Central memory CD8-positive, alpha-beta T cell (primary cell): ENCODE measurements around the gene MAGEB10.
"Not testable (repeated sequence)": the region's sequence is repeated elsewhere in the genome, so short reads cannot be mapped to it uniquely, and the experiment has no call there.

Experiments used
- ATAC-seq: fragments of 150-1000 bp; cut with Tn5 transposase; replicated peaks from 2 replicates; pipeline ENCODE4 v1.10.0; 2022; ENCODE audit warnings: mild to moderate bottlenecking, moderate FRiP score, moderate number of reproducible peaks; ENCODE audit not compliant: poor library complexity, severe bottlenecking; ENCODE audit errors: extremely low read depth
- DNase-seq, 2 donors: peaks; one replicate each; pipeline ENCODE4 v3.0.0; 2021; ENCODE audit warnings: low spot score in 2 of 2
- H3K27ac Mint-ChIP-seq: one replicate; pipeline ENCODE4 v1.8.0; 2022; ENCODE audit warnings: low read depth, mild to moderate bottlenecking, moderate library complexity, mixed read lengths
- H3K27me3 Mint-ChIP-seq: one replicate; pipeline ENCODE4 v1.8.0; 2022; ENCODE audit warnings: mixed read lengths
- H3K36me3 Mint-ChIP-seq: one replicate; pipeline ENCODE4 v1.8.0; 2022; ENCODE audit warnings: mild to moderate bottlenecking, moderate library complexity, mixed read lengths; ENCODE audit not compliant: insufficient read depth
- H3K4me1 Mint-ChIP-seq: one replicate; pipeline ENCODE4 v1.8.0; 2022; ENCODE audit warnings: mixed read lengths
- H3K4me3 Mint-ChIP-seq: one replicate; pipeline ENCODE4 v1.8.0; 2022; ENCODE audit warnings: mild to moderate bottlenecking, moderate library complexity, mixed read lengths
- H3K9me3 Mint-ChIP-seq: one replicate; pipeline ENCODE4 v1.8.0; 2022; ENCODE audit warnings: mixed read lengths

MAGEB10 gene, protein sequence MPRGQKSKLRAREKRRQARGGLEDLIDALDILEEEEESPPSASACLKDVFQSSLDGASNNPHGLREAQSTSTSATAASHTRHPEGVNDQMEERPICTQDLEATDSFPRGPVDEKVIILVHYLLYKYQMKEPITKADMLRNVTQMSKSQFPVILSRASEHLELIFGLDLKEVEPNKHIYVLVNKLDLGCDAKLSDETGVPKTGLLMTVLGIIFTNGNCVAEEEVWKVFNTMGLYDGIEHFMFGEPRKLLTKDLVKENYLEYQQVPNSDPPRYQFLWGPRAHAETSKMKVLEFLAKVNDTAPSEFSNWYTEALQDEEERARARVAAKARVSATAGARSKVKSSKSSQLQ

GRCh38 chrX:27807690-27808089, at the start of gene MAGEB10:
Gene MAGEB10, plus strand, starts transcription at chrX:27807990. Its CDS starts 13,317 bp downstream, at chrX:27821307.
- ATAC-seq (no peak), DNase-seq (no peak)
- Mint-ChIP-seq H3K36me3 (no peaks in the 10 kb centered on the region), H3K4me3 (no peak within 1 kb of the TSS), H3K27ac (no peak within 1 kb of the TSS), H3K9me3 (peaks cover 8% of the 10 kb centered on the region), H3K27me3 (no peaks in the 10 kb centered on the region), H3K4me1 (no peaks in the 10 kb centered on the region)

GRCh38 chrX:27765718-27766117, 42.1 kb upstream of the MAGEB10 start:
- peaks cover 8% of the 10 kb centered on the region for H3K9me3 Mint-ChIP-seq
- no peaks in the 10 kb centered on the region for H3K36me3 Mint-ChIP-seq
- H3K4me1 Mint-ChIP-seq: no peaks in the 10 kb centered on the region

DNA sequence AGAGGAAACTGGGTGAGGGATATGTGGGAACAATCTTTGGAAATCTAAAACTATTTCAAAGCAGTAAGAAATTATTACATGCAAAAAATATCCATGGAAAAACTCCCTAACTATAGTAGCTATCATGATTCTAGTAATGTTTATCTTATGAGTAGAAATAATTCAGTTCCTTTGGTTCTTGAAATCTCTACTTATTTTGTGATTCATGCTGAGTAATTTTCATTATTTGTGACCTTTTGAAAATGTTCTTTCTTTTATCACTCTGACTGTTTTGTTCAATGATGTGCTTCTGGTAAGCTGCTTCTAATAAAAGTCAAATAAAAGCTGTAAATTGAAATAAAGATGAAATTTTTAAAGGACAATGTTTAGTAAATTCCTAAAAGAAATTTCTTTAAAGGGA, 40.4 kb upstream of the MAGEB10 start:
- H3K4me1 Mint-ChIP-seq: no peaks in the 10 kb centered on the region
- no peak overlapping the region for H3K4me3 Mint-ChIP-seq
- H3K36me3 Mint-ChIP-seq: no peaks in the 10 kb centered on the region
- H3K9me3 Mint-ChIP-seq: peaks cover 15% of the 10 kb centered on the region
- no peak overlapping the region for H3K27ac Mint-ChIP-seq
- DNase-seq (no peak), ATAC-seq (no peak)
- no peaks in the 10 kb centered on the region for H3K27me3 Mint-ChIP-seq

More at GRCh38 chrX:27765718-27766117, 42.1 kb upstream of the MAGEB10 start:
- Mint-ChIP-seq H3K4me3 (no peak overlapping the region), H3K27ac (no peak overlapping the region), H3K27me3 (no peaks in the 10 kb centered on the region)
- DNase-seq (no peak), ATAC-seq (no peak)

DNA sequence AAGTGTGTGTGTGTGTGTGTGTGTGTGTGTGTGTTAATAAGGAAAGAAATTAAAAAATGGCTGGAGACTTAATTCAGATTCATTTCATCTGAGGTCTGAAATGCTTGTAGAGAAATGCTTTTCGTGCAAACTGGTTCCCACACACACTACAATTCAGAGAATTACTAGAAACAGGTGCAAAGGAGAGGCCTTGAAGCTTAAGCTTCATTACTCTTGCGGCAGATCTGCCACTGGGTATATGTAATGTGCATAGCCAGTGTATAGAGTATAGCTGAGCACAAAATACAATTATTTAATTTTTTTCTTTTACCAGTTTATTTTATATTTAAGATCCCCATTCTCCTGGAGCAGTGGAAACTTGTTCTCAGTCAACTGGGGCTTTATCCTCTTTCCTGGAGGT, 31.8 kb upstream of the MAGEB10 start:
- Mint-ChIP-seq H3K4me3 (no peak overlapping the region), H3K27ac (no peak overlapping the region), H3K9me3 (peaks cover 12% of the 10 kb centered on the region), H3K4me1 (no peaks in the 10 kb centered on the region), H3K27me3 (no peaks in the 10 kb centered on the region), H3K36me3 (no peaks in the 10 kb centered on the region)
- no peak for DNase-seq
- ATAC-seq: no peak

DNA sequence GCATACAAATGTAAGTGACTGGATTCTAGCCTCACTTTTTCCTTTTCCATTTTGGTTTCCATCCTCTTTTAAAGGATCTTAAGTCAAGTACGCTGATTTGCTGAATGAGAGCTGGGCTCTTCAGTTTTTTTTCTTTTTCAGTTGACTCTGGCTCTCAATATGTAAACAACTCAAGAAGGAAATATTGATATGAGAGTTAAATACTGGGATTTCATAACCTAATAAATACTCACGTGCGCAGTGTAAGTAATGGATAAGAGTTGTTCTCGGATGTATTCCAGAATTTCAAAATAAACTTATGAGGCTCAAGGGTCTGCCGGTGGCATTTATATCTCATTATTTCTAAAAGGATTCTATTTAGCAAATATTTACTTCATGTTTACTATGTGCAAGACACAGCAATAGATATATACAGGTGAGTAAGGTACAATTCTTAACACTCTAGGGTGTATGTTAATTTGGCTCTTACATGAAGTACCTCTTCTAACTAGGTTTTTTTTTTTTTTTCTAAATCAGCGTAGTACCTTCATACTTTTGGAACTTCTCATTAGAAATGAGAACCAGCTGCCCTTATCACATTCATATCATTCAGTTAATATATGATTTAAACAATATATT, 11.0 kb upstream of the MAGEB10 start:
- Mint-ChIP-seq H3K9me3 (no peaks in the 10 kb centered on the region), H3K4me3 (no peak overlapping the region), H3K36me3 (no peaks in the 10 kb centered on the region), H3K4me1 (no peaks in the 10 kb centered on the region), H3K27me3 (no peaks in the 10 kb centered on the region), H3K27ac (no peak overlapping the region)
- DNase-seq: no peak
- ATAC-seq: no peak

- DNase-seq (no peak), ATAC-seq (no peak)
- Mint-ChIP-seq H3K27ac (no peak overlapping the region), H3K4me1 (no peaks in the 10 kb centered on the region), H3K9me3 (no peaks in the 10 kb centered on the region), H3K4me3 (no peak overlapping the region), H3K36me3 (no peaks in the 10 kb centered on the region), H3K27me3 (no peaks in the 10 kb centered on the region)
Measured at GRCh38 chrX:27797575-27797974, 10.2 kb upstream of the MAGEB10 start.

- no peak overlapping the region for H3K4me3 Mint-ChIP-seq
- H3K27me3 Mint-ChIP-seq: no peaks in the 10 kb centered on the region
- no peak overlapping the region for H3K27ac Mint-ChIP-seq
- ATAC-seq (no peak), DNase-seq (no peak)
- H3K9me3 Mint-ChIP-seq: peaks cover 8% of the 10 kb centered on the region
- no peaks in the 10 kb centered on the region for H3K36me3 Mint-ChIP-seq
- no peaks in the 10 kb centered on the region for H3K4me1 Mint-ChIP-seq
Measured at GRCh38 chrX:27808226-27808625, 436 bp downstream of the MAGEB10 start.

DNA sequence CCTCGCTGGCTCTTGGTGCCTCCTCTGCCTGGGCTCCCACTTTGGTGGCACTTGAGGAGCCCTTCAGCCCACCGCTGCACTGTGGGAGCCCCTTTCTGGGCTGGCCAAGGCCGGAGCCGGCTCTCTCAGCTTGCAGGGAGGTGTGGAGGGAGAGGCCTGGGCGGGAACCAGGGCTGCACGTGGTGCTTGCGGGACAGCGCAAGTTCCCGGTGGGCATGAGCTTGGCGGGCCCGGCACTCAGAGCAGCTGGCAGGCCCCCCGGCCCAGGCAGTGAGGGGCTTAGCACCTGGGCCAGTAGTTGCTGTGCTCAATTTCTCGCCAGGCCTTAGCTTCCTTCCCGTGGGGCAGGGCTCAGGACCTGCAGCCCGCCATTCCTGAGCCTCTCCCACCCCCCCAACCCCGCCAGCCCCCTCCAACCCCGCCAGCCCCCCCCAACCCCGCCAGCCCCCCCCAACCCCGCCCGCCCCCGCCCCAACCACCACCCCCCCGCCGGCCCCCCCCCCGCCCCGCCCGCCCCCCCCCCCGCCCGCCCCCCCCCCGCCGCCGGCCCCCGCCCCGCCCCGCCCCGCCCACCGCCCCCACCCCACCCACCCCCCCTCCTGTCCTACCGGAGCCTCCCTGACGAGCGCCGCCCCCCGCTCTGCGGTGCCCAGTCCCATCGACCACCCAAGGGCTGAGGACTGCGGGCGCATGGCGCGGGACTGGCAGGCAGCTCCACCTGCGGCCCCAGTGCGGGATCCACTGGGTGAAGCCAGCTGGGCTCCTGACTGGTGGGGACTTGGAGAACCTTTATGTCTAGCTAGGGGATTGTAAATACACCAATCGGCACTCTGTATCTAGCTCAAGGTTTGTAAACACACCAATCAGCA, 1.4 kb downstream of the MAGEB10 start:
- H3K27ac Mint-ChIP-seq, DNase-seq, H3K36me3 Mint-ChIP-seq, H3K4me3 Mint-ChIP-seq, ATAC-seq, H3K27me3 Mint-ChIP-seq, H3K4me1 Mint-ChIP-seq, H3K9me3 Mint-ChIP-seq: not testable (repeated sequence)

- no peak for ATAC-seq
- H3K4me1 Mint-ChIP-seq: no peaks in the 10 kb centered on the region
- no peak overlapping the region for H3K4me3 Mint-ChIP-seq
- no peaks in the 10 kb centered on the region for H3K36me3 Mint-ChIP-seq
- H3K27ac Mint-ChIP-seq: no peak overlapping the region
- DNase-seq: no peak
- no peaks in the 10 kb centered on the region for H3K9me3 Mint-ChIP-seq
- no peaks in the 10 kb centered on the region for H3K27me3 Mint-ChIP-seq
Measured at GRCh38 chrX:27815209-27815608, 7.4 kb downstream of the MAGEB10 start.

GRCh38 chrX:27823812-27824211, 16.0 kb downstream of the MAGEB10 start:
- Mint-ChIP-seq H3K4me3 (no peak overlapping the region), H3K4me1 (no peaks in the 10 kb centered on the region), H3K9me3 (peaks cover 5% of the 10 kb centered on the region), H3K27me3 (no peaks in the 10 kb centered on the region), H3K27ac (no peak overlapping the region), H3K36me3 (no peaks in the 10 kb centered on the region)
- no peak for DNase-seq
- ATAC-seq: no peak

- Mint-ChIP-seq H3K9me3 (peaks cover 18% of the 10 kb centered on the region), H3K4me1 (no peaks in the 10 kb centered on the region), H3K27ac (no peak overlapping the region), H3K27me3 (no peaks in the 10 kb centered on the region), H3K36me3 (no peaks in the 10 kb centered on the region), H3K4me3 (no peak overlapping the region)
- ATAC-seq (no peak), DNase-seq (no peak)
Measured at GRCh38 chrX:27838185-27838584, 30.4 kb downstream of the MAGEB10 start.

GRCh38 chrX:27840881-27841280, 33.1 kb downstream of the MAGEB10 start:
- H3K36me3 Mint-ChIP-seq: no peaks in the 10 kb centered on the region
- H3K27me3 Mint-ChIP-seq: no peaks in the 10 kb centered on the region
- no peak for DNase-seq
- peaks cover 12% of the 10 kb centered on the region for H3K9me3 Mint-ChIP-seq
- no peak overlapping the region for H3K27ac Mint-ChIP-seq
- no peak overlapping the region for H3K4me3 Mint-ChIP-seq
- no peak for ATAC-seq
- no peaks in the 10 kb centered on the region for H3K4me1 Mint-ChIP-seq
